Measurements from ENCODE around the gene NKAIN2.

The NKAIN2 gene

GRCh38 chr6:124870611-124871459 lies 1067.2 kb downstream of the NKAIN2 start:
- Histone ChIP-seq H2BK5ac (ENCODE audit: low read length) (no peak overlapping the region), H2AK5ac (ENCODE audit: low read depth, low read length) (no peak overlapping the region), H3K4me2 (ENCODE audit: insufficient read depth, low read length, poor library complexity, severe bottlenecking) (no peak overlapping the region), H3K9ac (ENCODE audit: low read depth, low read length, poor library complexity) (no peak overlapping the region), H3K4ac (ENCODE audit: low read length) (no peak overlapping the region), H3K23ac (ENCODE audit: low read depth, low read length, poor library complexity) (no peak overlapping the region), H3K36me3 (replicated peaks in 1 of 2; ENCODE audit: control insufficient read depth in 2 of 2, insufficient read depth in 2 of 2, low read length in 2 of 2) (no peaks in the 10 kb centered on the region), H3K79me1 (ENCODE audit: low read depth, low read length) (no peaks in the 10 kb centered on the region), H3K4me3 (ENCODE audit: low read length in 2 of 2) (no peak overlapping the region), H2BK12ac (ENCODE audit: low read length) (no peak overlapping the region), H4K91ac (ENCODE audit: low read depth, low read length, poor library complexity) (no peak overlapping the region), H4K8ac (ENCODE audit: low read depth, low read length) (no peak overlapping the region), H2BK15ac (ENCODE audit: low read length) (no peak overlapping the region), H3K14ac (ENCODE audit: low read length) (no peak overlapping the region), H3K9me3 (replicated peaks in 1 of 2; ENCODE audit: control insufficient read depth in 2 of 2, insufficient read depth in 1 of 2, low read depth in 1 of 2, low read length in 2 of 2) (no peaks in the 10 kb centered on the region), H3K4me1 (ENCODE audit: control insufficient read depth in 2 of 2, insufficient read depth in 1 of 2, low read depth in 1 of 2, low read length in 2 of 2) (no peaks in the 10 kb centered on the region), H3K27me3 (ENCODE audit: control insufficient read depth in 3 of 3, insufficient read depth in 3 of 3, low read depth in 1 of 3, low read length in 3 of 3) (no peaks in the 10 kb centered on the region), H2BK120ac (ENCODE audit: low read depth, low read length) (no peak overlapping the region), H3K18ac (ENCODE audit: low read length) (no peak overlapping the region), H3K27ac (replicated peaks; ENCODE audit: low read length) (no peak overlapping the region), H2AFZ (ENCODE audit: low read length) (no peak overlapping the region)
- DNase-seq (ENCODE audit: low spot score), result no peak
- no CpG with 5 or more reads among the region's 4 CpGs for WGBS, 2 donors (ENCODE audit: extremely low coverage in 2 of 2, insufficient read length in 2 of 2, insufficient replicate concordance in 1 of 2)

GRCh38 chr6:124872361-124873065 lies 1068.8 kb downstream of the NKAIN2 start:
- H2AFZ ChIP-seq (ENCODE audit: low read length), result no peak overlapping the region
- no peak for DNase-seq (ENCODE audit: low spot score)
- no peak overlapping the region for H3K4me2 ChIP-seq (ENCODE audit: insufficient read depth, low read length, poor library complexity, severe bottlenecking)
- no peak overlapping the region for H3K18ac ChIP-seq (ENCODE audit: low read length)
- no peak overlapping the region for H3K4me3 ChIP-seq (ENCODE audit: low read length in 2 of 2)
- no peak overlapping the region for H2BK120ac ChIP-seq (ENCODE audit: low read depth, low read length)
- no peaks in the 10 kb centered on the region for H3K4me1 ChIP-seq (ENCODE audit: control insufficient read depth in 2 of 2, insufficient read depth in 1 of 2, low read depth in 1 of 2, low read length in 2 of 2)
- H3K23ac ChIP-seq (ENCODE audit: low read depth, low read length, poor library complexity), result no peak overlapping the region
- no peaks in the 10 kb centered on the region for H3K9me3 ChIP-seq (replicated peaks in 1 of 2; ENCODE audit: control insufficient read depth in 2 of 2, insufficient read depth in 1 of 2, low read depth in 1 of 2, low read length in 2 of 2)
- no peak overlapping the region for H2BK5ac ChIP-seq (ENCODE audit: low read length)
- no peak overlapping the region for H4K8ac ChIP-seq (ENCODE audit: low read depth, low read length)
- H2BK12ac ChIP-seq (ENCODE audit: low read length), result no peak overlapping the region
- no peak overlapping the region for H3K9ac ChIP-seq (ENCODE audit: low read depth, low read length, poor library complexity)
- H3K36me3 ChIP-seq (replicated peaks in 1 of 2; ENCODE audit: control insufficient read depth in 2 of 2, insufficient read depth in 2 of 2, low read length in 2 of 2), result no peaks in the 10 kb centered on the region
- no peak overlapping the region for H3K4ac ChIP-seq (ENCODE audit: low read length)
- no peak overlapping the region for H3K14ac ChIP-seq (ENCODE audit: low read length)
- H3K79me1 ChIP-seq (ENCODE audit: low read depth, low read length), result no peaks in the 10 kb centered on the region
- no peak overlapping the region for H3K27ac ChIP-seq (replicated peaks; ENCODE audit: low read length)
- WGBS, 2 donors (ENCODE audit: extremely low coverage in 2 of 2, insufficient read length in 2 of 2, insufficient replicate concordance in 1 of 2), result no CpG with 5 or more reads among the region's 4 CpGs
- H4K91ac ChIP-seq (ENCODE audit: low read depth, low read length, poor library complexity), result no peak overlapping the region
- H2AK5ac ChIP-seq (ENCODE audit: low read depth, low read length), result no peak overlapping the region
- no peak overlapping the region for H2BK15ac ChIP-seq (ENCODE audit: low read length)
- no peaks in the 10 kb centered on the region for H3K27me3 ChIP-seq (ENCODE audit: control insufficient read depth in 3 of 3, insufficient read depth in 3 of 3, low read depth in 1 of 3, low read length in 3 of 3)

- Histone ChIP-seq H3K79me1 (ENCODE audit: low read depth, low read length) (no peaks in the 10 kb centered on the region), H4K91ac (ENCODE audit: low read depth, low read length, poor library complexity) (no peak overlapping the region), H2AFZ (ENCODE audit: low read length) (no peak overlapping the region), H3K4me1 (ENCODE audit: control insufficient read depth in 2 of 2, insufficient read depth in 1 of 2, low read depth in 1 of 2, low read length in 2 of 2) (no peaks in the 10 kb centered on the region), H2BK5ac (ENCODE audit: low read length) (no peak overlapping the region), H3K18ac (ENCODE audit: low read length) (no peak overlapping the region), H3K4ac (ENCODE audit: low read length) (no peak overlapping the region), H3K27ac (replicated peaks; ENCODE audit: low read length) (no peak overlapping the region), H2AK5ac (ENCODE audit: low read depth, low read length) (no peak overlapping the region), H3K14ac (ENCODE audit: low read length) (no peak overlapping the region), H3K9ac (ENCODE audit: low read depth, low read length, poor library complexity) (no peak overlapping the region), H2BK120ac (ENCODE audit: low read depth, low read length) (no peak overlapping the region), H3K4me2 (ENCODE audit: insufficient read depth, low read length, poor library complexity, severe bottlenecking) (no peak overlapping the region), H2BK12ac (ENCODE audit: low read length) (no peak overlapping the region), H4K8ac (ENCODE audit: low read depth, low read length) (no peak overlapping the region), H2BK15ac (ENCODE audit: low read length) (no peak overlapping the region), H3K36me3 (replicated peaks in 1 of 2; ENCODE audit: control insufficient read depth in 2 of 2, insufficient read depth in 2 of 2, low read length in 2 of 2) (no peaks in the 10 kb centered on the region), H3K4me3 (ENCODE audit: low read length in 2 of 2) (no peak overlapping the region), H3K27me3 (ENCODE audit: control insufficient read depth in 3 of 3, insufficient read depth in 3 of 3, low read depth in 1 of 3, low read length in 3 of 3) (no peaks in the 10 kb centered on the region), H3K23ac (ENCODE audit: low read depth, low read length, poor library complexity) (no peak overlapping the region), H3K9me3 (replicated peaks in 1 of 2; ENCODE audit: control insufficient read depth in 2 of 2, insufficient read depth in 1 of 2, low read depth in 1 of 2, low read length in 2 of 2) (no peaks in the 10 kb centered on the region)
- DNase-seq (ENCODE audit: low spot score), result no peak
- WGBS, 2 donors (ENCODE audit: extremely low coverage in 2 of 2, insufficient read length in 2 of 2, insufficient replicate concordance in 1 of 2), result no CpG with 5 or more reads among the region's 3 CpGs
These were observed 1069.4 kb downstream of the NKAIN2 start for GRCh38 chr6:124873066-124873410.
